Measurements from ENCODE around the gene MAD1L1.

MAD1L1 gene

DNA sequence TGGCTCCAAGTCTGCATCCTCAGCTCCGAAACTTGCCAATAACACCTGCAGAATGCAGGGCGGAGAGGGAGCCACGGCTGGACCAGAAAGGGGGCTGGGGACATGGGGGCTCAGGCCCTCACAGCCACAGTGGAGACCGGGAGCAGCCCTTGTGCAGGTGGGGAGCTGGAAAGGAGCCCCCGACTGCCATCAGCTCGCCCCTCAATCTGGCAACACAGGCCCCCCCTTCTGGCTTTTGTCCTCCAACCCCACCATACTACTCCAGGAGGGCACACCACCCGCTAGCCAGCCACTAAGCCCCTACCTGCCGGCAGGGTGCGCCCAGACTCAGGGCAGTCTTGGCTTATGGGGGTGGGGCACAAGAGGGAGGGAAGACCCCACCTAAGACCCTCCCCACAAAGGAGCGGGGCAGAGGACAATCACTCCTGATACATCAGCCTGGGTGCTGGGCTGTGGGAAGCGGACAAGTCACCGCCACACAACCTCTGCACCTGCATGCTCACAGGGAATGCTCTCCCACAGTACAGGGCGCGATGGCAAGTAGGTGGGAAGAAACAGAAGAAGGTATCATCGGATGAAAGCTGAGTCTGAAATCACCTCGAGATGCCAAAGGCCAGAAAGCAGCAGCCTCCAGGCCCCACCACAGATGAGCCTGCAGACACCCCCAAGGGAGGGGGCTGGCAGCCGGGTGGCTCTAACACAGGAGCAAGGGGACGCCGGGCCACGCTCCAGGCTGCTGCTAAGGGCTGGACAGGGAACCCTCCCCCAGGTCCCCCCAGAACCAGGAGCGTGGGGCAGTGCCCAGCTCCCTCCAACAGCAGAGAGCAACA, 297.4 kb downstream of the MAD1L1 start:
- no peak overlapping the region for H3K27ac ChIP-seq
- no peaks in the 10 kb centered on the region for H3K36me3 ChIP-seq (ENCODE audit: insufficient read depth)
- no peaks in the 10 kb centered on the region for H3K27me3 ChIP-seq (ENCODE audit: insufficient read depth, low read depth)
- H3K79me2 ChIP-seq (ENCODE audit: insufficient read depth, low read depth), result no peaks in the 10 kb centered on the region
- no peak overlapping the region for H2AFZ ChIP-seq (ENCODE audit: low read depth)
- H3K4me3 ChIP-seq (IDR thresholded peaks at IDR 0.05; ENCODE audit: insufficient read depth, low read depth, low read length), result no peak overlapping the region
- no peak for TF ChIP-seq CTCF (conservative IDR thresholded peaks at IDR 0.05; ENCODE audit: low read depth, low read length)
- H3K4me2 ChIP-seq, result no peak overlapping the region
- H4K20me1 ChIP-seq (ENCODE audit: insufficient read depth), result no peaks in the 10 kb centered on the region
- H3K9ac ChIP-seq, result no peak overlapping the region
- no peaks in the 10 kb centered on the region for H3K4me1 ChIP-seq (ENCODE audit: low read depth, poor library complexity, severe bottlenecking)

GRCh38 chr7:1934756-1935155, 298.0 kb downstream of the MAD1L1 start:
- no peak overlapping the region for H2AFZ ChIP-seq (ENCODE audit: low read depth)
- H3K4me1 ChIP-seq (ENCODE audit: low read depth, poor library complexity, severe bottlenecking), result no peaks in the 10 kb centered on the region
- no peak overlapping the region for H3K4me3 ChIP-seq (IDR thresholded peaks at IDR 0.05; ENCODE audit: insufficient read depth, low read depth, low read length)
- H3K27me3 ChIP-seq (ENCODE audit: insufficient read depth, low read depth), result no peaks in the 10 kb centered on the region
- no peaks in the 10 kb centered on the region for H4K20me1 ChIP-seq (ENCODE audit: insufficient read depth)
- H3K79me2 ChIP-seq (ENCODE audit: insufficient read depth, low read depth), result no peaks in the 10 kb centered on the region
- no peak overlapping the region for H3K27ac ChIP-seq
- H3K36me3 ChIP-seq (ENCODE audit: insufficient read depth), result no peaks in the 10 kb centered on the region
- H3K4me2 ChIP-seq, result no peak overlapping the region
- H3K9ac ChIP-seq, result no peak overlapping the region
- no peak for TF ChIP-seq CTCF (conservative IDR thresholded peaks at IDR 0.05; ENCODE audit: low read depth, low read length)

DNA sequence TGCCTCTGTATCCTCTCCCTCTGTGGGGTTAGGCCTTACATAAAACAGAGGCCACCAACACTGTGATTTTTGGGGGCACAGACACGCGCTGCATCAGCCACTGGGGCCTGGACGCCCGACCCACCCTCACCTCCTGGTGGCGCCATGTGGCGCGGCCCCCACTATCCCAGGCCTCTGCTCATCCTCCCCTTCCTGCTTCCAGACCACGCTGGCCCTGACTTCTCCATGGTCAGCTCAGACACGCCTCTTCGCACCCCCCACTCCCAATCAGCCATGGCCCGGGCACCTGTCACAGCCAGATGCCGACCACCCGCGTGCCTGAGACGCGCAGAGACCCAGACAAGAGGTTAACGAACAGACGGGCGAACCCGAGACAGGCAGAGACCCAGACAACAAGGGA, 298.7 kb downstream of the MAD1L1 start:
- no peaks in the 10 kb centered on the region for H4K20me1 ChIP-seq (ENCODE audit: insufficient read depth)
- H3K4me1 ChIP-seq (ENCODE audit: low read depth, poor library complexity, severe bottlenecking), result no peaks in the 10 kb centered on the region
- no peak for TF ChIP-seq CTCF (conservative IDR thresholded peaks at IDR 0.05; ENCODE audit: low read depth, low read length)
- no peak overlapping the region for H2AFZ ChIP-seq (ENCODE audit: low read depth)
- H3K9ac ChIP-seq, result no peak overlapping the region
- H3K79me2 ChIP-seq (ENCODE audit: insufficient read depth, low read depth), result no peaks in the 10 kb centered on the region
- H3K4me2 ChIP-seq, result no peak overlapping the region
- no peaks in the 10 kb centered on the region for H3K27me3 ChIP-seq (ENCODE audit: insufficient read depth, low read depth)
- H3K27ac ChIP-seq, result no peak overlapping the region
- no peaks in the 10 kb centered on the region for H3K36me3 ChIP-seq (ENCODE audit: insufficient read depth)
- H3K4me3 ChIP-seq (IDR thresholded peaks at IDR 0.05; ENCODE audit: insufficient read depth, low read depth, low read length), result no peak overlapping the region

GRCh38 chr7:1933066-1933750, 299.5 kb downstream of the MAD1L1 start:
- no peak overlapping the region for H3K27ac ChIP-seq
- no peaks in the 10 kb centered on the region for H3K36me3 ChIP-seq (ENCODE audit: insufficient read depth)
- no peaks in the 10 kb centered on the region for H3K4me1 ChIP-seq (ENCODE audit: low read depth, poor library complexity, severe bottlenecking)
- no peak overlapping the region for H3K4me2 ChIP-seq
- H3K9ac ChIP-seq, result no peak overlapping the region
- TF ChIP-seq CTCF (conservative IDR thresholded peaks at IDR 0.05; ENCODE audit: low read depth, low read length), result no peak
- no peaks in the 10 kb centered on the region for H3K27me3 ChIP-seq (ENCODE audit: insufficient read depth, low read depth)
- no peak overlapping the region for H2AFZ ChIP-seq (ENCODE audit: low read depth)
- H4K20me1 ChIP-seq (ENCODE audit: insufficient read depth), result no peaks in the 10 kb centered on the region
- H3K4me3 ChIP-seq (IDR thresholded peaks at IDR 0.05; ENCODE audit: insufficient read depth, low read depth, low read length), result no peak overlapping the region
- H3K79me2 ChIP-seq (ENCODE audit: insufficient read depth, low read depth), result no peaks in the 10 kb centered on the region
